Measurements from ENCODE around the gene FAM168A.
A peak's percentile ranks its signal among the peaks of the same experiment; 100 is the strongest.

Gene FAM168A

GRCh38 chr11:73632996-73633395 is 35.1 kb upstream of the FAM168A start:
- no peaks in the 10 kb centered on the region for H3K36me3 ChIP-seq (ENCODE audit: control insufficient read depth, insufficient read depth, low read length)
- H3K4me3 ChIP-seq (ENCODE audit: low read depth, low read length) = no peak overlapping the region
- H3K9ac ChIP-seq (ENCODE audit: low read length) = no peak overlapping the region
- no peaks in the 10 kb centered on the region; the same call in 1 of the 2 replicates for H3K9me3 ChIP-seq (ENCODE audit: control insufficient read depth, insufficient read depth, low read depth, low read length)
- peaks cover 23% of the 10 kb centered on the region for H3K27me3 ChIP-seq (ENCODE audit: control insufficient read depth, insufficient read depth, low read length)
- H3K27ac ChIP-seq (ENCODE audit: low read depth, low read length) = no peak overlapping the region
- H3K4me1 ChIP-seq (ENCODE audit: control insufficient read depth, insufficient read depth, low read length) = peaks cover 28% of the 10 kb centered on the region

GRCh38 chr11:73629907-73630306 is 32.0 kb upstream of the FAM168A start:
- Histone ChIP-seq H3K27me3 (ENCODE audit: control insufficient read depth, insufficient read depth, low read length) (peaks cover 49% of the 10 kb centered on the region), H3K9me3 (ENCODE audit: control insufficient read depth, insufficient read depth, low read depth, low read length) (no peaks in the 10 kb centered on the region; the same call in 1 of the 2 replicates), H3K36me3 (ENCODE audit: control insufficient read depth, insufficient read depth, low read length) (no peaks in the 10 kb centered on the region), H3K4me3 (ENCODE audit: low read depth, low read length) (no peak overlapping the region), H3K9ac (ENCODE audit: low read length) (no peak overlapping the region), H3K27ac (ENCODE audit: low read depth, low read length) (no peak overlapping the region), H3K4me1 (ENCODE audit: control insufficient read depth, insufficient read depth, low read length) (peaks cover 29% of the 10 kb centered on the region)

DNA sequence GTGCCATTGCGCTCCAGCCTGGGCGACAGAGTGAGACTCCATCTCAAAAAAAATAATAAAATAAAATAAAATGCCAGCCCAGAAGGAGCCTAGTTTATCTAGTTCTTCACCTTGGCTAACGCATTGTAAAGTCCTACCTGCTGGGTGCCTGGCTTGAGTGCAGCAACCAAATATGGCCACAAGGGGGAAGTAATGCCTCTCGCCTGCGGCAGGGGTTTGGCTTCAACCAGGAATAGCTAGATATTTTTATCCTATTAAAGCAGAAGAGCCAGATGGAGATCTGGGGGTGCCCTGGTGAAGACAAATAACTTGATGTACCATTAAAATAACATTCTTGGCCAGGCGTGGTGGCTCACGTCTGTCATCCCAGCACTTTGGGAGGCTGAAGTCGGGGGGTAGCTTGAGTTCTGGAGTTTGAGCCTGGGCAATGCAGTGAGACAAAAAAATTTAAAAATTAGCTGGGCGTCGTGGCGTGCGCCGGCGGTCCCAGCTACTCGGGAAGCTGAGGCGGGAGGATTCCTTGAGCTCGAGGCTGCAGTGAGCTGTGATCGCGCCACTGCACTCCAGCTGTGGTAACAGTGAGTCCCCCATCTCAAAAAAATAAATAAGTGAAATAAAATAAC is 27.9 kb upstream of the FAM168A start:
- H3K9ac ChIP-seq (ENCODE audit: low read length) = no peak overlapping the region

GRCh38 chr11:73623686-73624085 is 25.8 kb upstream of the FAM168A start:
- H3K27ac ChIP-seq (ENCODE audit: low read depth, low read length) = no peak overlapping the region
- no peaks in the 10 kb centered on the region for H3K36me3 ChIP-seq (ENCODE audit: control insufficient read depth, insufficient read depth, low read length)
- no peak overlapping the region for H3K4me3 ChIP-seq (ENCODE audit: low read depth, low read length)
- H3K9me3 ChIP-seq (ENCODE audit: control insufficient read depth, insufficient read depth, low read depth, low read length) = no peaks in the 10 kb centered on the region
- no peak overlapping the region for H3K9ac ChIP-seq (ENCODE audit: low read length)
- H3K4me1 ChIP-seq (ENCODE audit: control insufficient read depth, insufficient read depth, low read length) = peaks cover 7% of the 10 kb centered on the region
- peaks cover 48% of the 10 kb centered on the region for H3K27me3 ChIP-seq (ENCODE audit: control insufficient read depth, insufficient read depth, low read length)

More for the DNA sequence above, 27.9 kb upstream of the FAM168A start:
- no peaks in the 10 kb centered on the region for H3K36me3 ChIP-seq (ENCODE audit: control insufficient read depth, insufficient read depth, low read length)
- no peaks in the 10 kb centered on the region for H3K9me3 ChIP-seq (ENCODE audit: control insufficient read depth, insufficient read depth, low read depth, low read length)
- H3K4me3 ChIP-seq (ENCODE audit: low read depth, low read length) = no peak overlapping the region
- H3K27me3 ChIP-seq (ENCODE audit: control insufficient read depth, insufficient read depth, low read length) = peaks cover 63% of the 10 kb centered on the region
- H3K27ac ChIP-seq (ENCODE audit: low read depth, low read length) = no peak overlapping the region
- peaks cover 22% of the 10 kb centered on the region for H3K4me1 ChIP-seq (ENCODE audit: control insufficient read depth, insufficient read depth, low read length)

DNA sequence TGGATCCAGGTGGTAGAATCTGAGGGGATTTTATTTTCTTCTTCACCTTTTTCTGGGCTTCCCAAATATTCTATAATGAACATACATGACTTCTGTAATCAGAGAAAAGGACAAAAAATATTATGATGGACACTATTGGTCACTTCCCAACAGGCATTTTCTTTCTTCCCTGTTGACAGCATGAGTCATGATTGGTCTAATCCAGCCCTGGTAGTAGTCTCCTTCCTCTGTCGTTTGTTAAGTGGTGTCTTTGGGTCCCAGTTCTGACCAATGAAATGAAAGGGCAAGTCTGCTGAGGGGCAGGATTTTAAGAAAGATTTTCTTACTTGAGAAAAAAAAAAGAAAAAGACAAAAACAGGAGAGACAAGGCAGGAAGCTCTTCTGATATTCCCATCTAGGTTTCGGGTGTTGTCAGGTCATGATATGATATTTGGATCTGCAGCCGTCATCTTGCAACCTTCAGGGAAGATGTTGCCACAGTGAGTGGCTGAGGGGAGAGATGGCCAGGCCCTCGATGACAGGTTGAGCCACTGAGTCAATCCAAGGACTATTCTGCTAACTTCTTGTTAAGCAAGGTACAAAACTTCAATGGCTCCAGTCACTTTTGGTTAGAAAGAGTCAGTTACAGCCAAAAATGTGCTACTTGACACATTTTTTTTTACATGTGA is 25.1 kb upstream of the FAM168A start:
- no peak overlapping the region for H3K4me3 ChIP-seq (ENCODE audit: low read depth, low read length)

GRCh38 chr11:73614591-73614990 is 16.7 kb upstream of the FAM168A start:
- Histone ChIP-seq H3K27me3 (ENCODE audit: control insufficient read depth, insufficient read depth, low read length) (no peaks in the 10 kb centered on the region), H3K36me3 (ENCODE audit: control insufficient read depth, insufficient read depth, low read length) (no peaks in the 10 kb centered on the region), H3K4me1 (ENCODE audit: control insufficient read depth, insufficient read depth, low read length) (no peaks in the 10 kb centered on the region), H3K9me3 (ENCODE audit: control insufficient read depth, insufficient read depth, low read depth, low read length) (no peaks in the 10 kb centered on the region), H3K4me3 (ENCODE audit: low read depth, low read length) (no peak overlapping the region), H3K9ac (ENCODE audit: low read length) (no peak overlapping the region), H3K27ac (ENCODE audit: low read depth, low read length) (no peak overlapping the region)

More for the DNA sequence above, 25.1 kb upstream of the FAM168A start:
- H3K4me1 ChIP-seq (ENCODE audit: control insufficient read depth, insufficient read depth, low read length) = peaks cover 1% of the 10 kb centered on the region
- H3K36me3 ChIP-seq (ENCODE audit: control insufficient read depth, insufficient read depth, low read length) = no peaks in the 10 kb centered on the region
- H3K27ac ChIP-seq (ENCODE audit: low read depth, low read length) = no peak overlapping the region
- no peaks in the 10 kb centered on the region for H3K9me3 ChIP-seq (ENCODE audit: control insufficient read depth, insufficient read depth, low read depth, low read length)
- peaks cover 42% of the 10 kb centered on the region for H3K27me3 ChIP-seq (ENCODE audit: control insufficient read depth, insufficient read depth, low read length)
- no peak overlapping the region for H3K9ac ChIP-seq (ENCODE audit: low read length)

GRCh38 chr11:73612601-73613140 is 14.8 kb upstream of the FAM168A start:
- no peak overlapping the region for H3K9ac ChIP-seq (ENCODE audit: low read length)
- no peaks in the 10 kb centered on the region for H3K4me1 ChIP-seq (ENCODE audit: control insufficient read depth, insufficient read depth, low read length)
- no peaks in the 10 kb centered on the region for H3K36me3 ChIP-seq (ENCODE audit: control insufficient read depth, insufficient read depth, low read length)
- H3K27me3 ChIP-seq (ENCODE audit: control insufficient read depth, insufficient read depth, low read length) = no peaks in the 10 kb centered on the region
- H3K4me3 ChIP-seq (ENCODE audit: low read depth, low read length) = no peak overlapping the region
- H3K9me3 ChIP-seq (ENCODE audit: control insufficient read depth, insufficient read depth, low read depth, low read length) = no peaks in the 10 kb centered on the region
- no peak overlapping the region for H3K27ac ChIP-seq (ENCODE audit: low read depth, low read length)

GRCh38 chr11:73598719-73599379 is 937 bp upstream of the FAM168A start:
- H3K27ac ChIP-seq (ENCODE audit: low read depth, low read length) = no peak overlapping the region
- no peaks in the 10 kb centered on the region for H3K9me3 ChIP-seq (ENCODE audit: control insufficient read depth, insufficient read depth, low read depth, low read length)
- no peaks in the 10 kb centered on the region for H3K36me3 ChIP-seq (ENCODE audit: control insufficient read depth, insufficient read depth, low read length)
- H3K4me1 ChIP-seq (ENCODE audit: control insufficient read depth, insufficient read depth, low read length) = peaks cover 22% of the 10 kb centered on the region
- peak overlapping the region; percentile 92 for H3K4me3 ChIP-seq (ENCODE audit: low read depth, low read length)
- peak overlapping the region; percentile 84 for H3K9ac ChIP-seq (ENCODE audit: low read length)
- H3K27me3 ChIP-seq (ENCODE audit: control insufficient read depth, insufficient read depth, low read length) = no peaks in the 10 kb centered on the region

DNA sequence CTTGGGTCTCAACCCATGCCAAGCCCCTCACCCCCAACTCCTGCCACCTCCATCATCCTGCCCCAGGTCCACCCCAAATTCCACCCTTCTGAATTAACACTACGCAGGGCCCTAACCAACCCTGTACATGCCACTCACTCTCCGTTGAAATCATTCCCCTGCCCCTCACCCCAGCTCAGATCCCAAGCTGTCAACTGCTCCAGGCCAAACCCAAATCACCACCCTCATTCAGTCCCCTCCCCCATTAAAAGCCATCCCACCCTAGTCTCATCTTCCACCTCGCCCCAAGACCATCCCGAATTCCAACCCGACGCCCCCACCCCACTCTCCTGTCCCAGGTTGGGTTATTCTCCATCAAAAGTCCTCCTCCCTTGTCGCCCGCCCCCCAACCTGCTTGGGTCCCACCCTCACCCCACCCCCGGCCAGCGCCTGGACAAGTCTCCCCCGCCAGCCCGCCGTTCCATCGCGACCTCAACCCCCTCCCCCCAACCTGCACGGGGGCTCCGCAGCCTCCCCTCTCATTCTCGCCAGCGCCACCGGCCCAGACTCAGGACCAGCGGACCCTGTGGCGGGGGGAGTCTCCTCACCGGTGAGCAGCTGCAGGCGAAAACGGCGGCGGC is 466 bp downstream of the FAM168A start:
- Histone ChIP-seq H3K27ac (ENCODE audit: low read depth, low read length) (peak overlapping the region; percentile 71; the same call in 1 of the 2 replicates), H3K9me3 (ENCODE audit: control insufficient read depth, insufficient read depth, low read depth, low read length) (no peaks in the 10 kb centered on the region), H3K9ac (ENCODE audit: low read length) (peak overlapping the region; percentile 82), H3K27me3 (ENCODE audit: control insufficient read depth, insufficient read depth, low read length) (no peaks in the 10 kb centered on the region), H3K4me3 (ENCODE audit: low read depth, low read length) (peak overlapping the region; percentile 92), H3K4me1 (ENCODE audit: control insufficient read depth, insufficient read depth, low read length) (peaks cover 22% of the 10 kb centered on the region), H3K36me3 (ENCODE audit: control insufficient read depth, insufficient read depth, low read length) (no peaks in the 10 kb centered on the region)

GRCh38 chr11:73596547-73596946 is 1.4 kb downstream of the FAM168A start:
- H3K27ac ChIP-seq (ENCODE audit: low read depth, low read length) = no peak overlapping the region
- no peaks in the 10 kb centered on the region for H3K36me3 ChIP-seq (ENCODE audit: control insufficient read depth, insufficient read depth, low read length)
- H3K4me3 ChIP-seq (ENCODE audit: low read depth, low read length) = peak overlapping the region; percentile 92
- no peaks in the 10 kb centered on the region for H3K27me3 ChIP-seq (ENCODE audit: control insufficient read depth, insufficient read depth, low read length)
- no peak overlapping the region for H3K9ac ChIP-seq (ENCODE audit: low read length)
- H3K4me1 ChIP-seq (ENCODE audit: control insufficient read depth, insufficient read depth, low read length) = peaks cover 22% of the 10 kb centered on the region
- no peaks in the 10 kb centered on the region for H3K9me3 ChIP-seq (ENCODE audit: control insufficient read depth, insufficient read depth, low read depth, low read length)

Measured in HUES6 (cell line).